H7 (cell line): ENCODE data around the gene BCAS1. TPM values are rescaled to one million over a fixed set of nuclear protein-coding genes. Genes with fewer than 3 reads are reported as not detected.

ENCODE experiments used
- DNase-seq: peaks from one replicate; pipeline ENCODE4 v3.0.0; 2012
- H3K27me3 ChIP-seq: 2 replicates; pipeline ENCODE4 v1.6.0; 2011; ENCODE audit warnings: mild to moderate bottlenecking, low read length; ENCODE audit not compliant: control insufficient read depth, insufficient read depth
- H3K36me3 ChIP-seq: replicated peaks from 2 replicates; pipeline ENCODE4 v1.5.1; 2011; ENCODE audit warnings: low read length; ENCODE audit not compliant: control insufficient read depth, insufficient read depth
- H3K4me3 ChIP-seq: 2 replicates; pipeline ENCODE4 v1.5.1; 2011; ENCODE audit warnings: low read depth, mild to moderate bottlenecking, control low read depth, low read length, moderate library complexity; ENCODE audit not compliant: insufficient read depth
- total RNA-seq: library from RNA; depleted of rRNA; stranded (reverse); fragments of >200 nt; shearing (Covaris generic); gene quantifications from 2 replicates; pipeline ENCODE4 v1.2.3, GENCODE V29; 2014; rRNA removed

The BCAS1 gene
- total RNA-seq, 1 experiment from 2014 or later: 0.07 TPM

- DNase-seq: no peak
- H3K36me3 ChIP-seq: no peaks in the 10 kb centered on the region
- no peak overlapping the region for H3K4me3 ChIP-seq
Measured at GRCh38 chr20:53896041-53896440, 174.4 kb downstream of the BCAS1 start.

GRCh38 chr20:53895385-53895755, 175.0 kb downstream of the BCAS1 start:
- Histone ChIP-seq H3K27me3 (no peaks in the 10 kb centered on the region), H3K4me3 (no peak overlapping the region), H3K36me3 (no peaks in the 10 kb centered on the region)
- DNase-seq: no peak

More at GRCh38 chr20:53896041-53896440, 174.4 kb downstream of the BCAS1 start:
- H3K27me3 ChIP-seq: no peaks in the 10 kb centered on the region

GRCh38 chr20:53894707-53895384, 175.5 kb downstream of the BCAS1 start:
- Histone ChIP-seq H3K27me3 (no peaks in the 10 kb centered on the region), H3K36me3 (no peaks in the 10 kb centered on the region), H3K4me3 (no peak overlapping the region)
- no peak for DNase-seq

Other genes starting within 250 kb of the BCAS1 start
- gene CYP24A1, start 103.4 kb upstream of the BCAS1 start, total RNA-seq: 0.03 and 0.74 TPM in 2 replicates
- 64.5 and 111 TPM in 2 replicates for gene PFDN4, start 137.5 kb upstream of the BCAS1 start, total RNA-seq